PC-3 (cell line): ENCODE results near the gene MYO16.

Source experiments
- EZH2 ChIP-seq: fragments of 300-600 bp; sonication (generic); IDR thresholded peaks from one replicate; pipeline ENCODE4 v1.6.1; 2017; ENCODE audit warnings: antibody characterized with exemption, mild to moderate bottlenecking, low read length; ENCODE audit not compliant: unreplicated experiment
- TF ChIP-seq, protein P1 (sequence below): fragments of 300-600 bp; sonication (generic); conservative IDR thresholded peaks from 2 replicates; pipeline ENCODE4 v1.5.1; 2017; ENCODE audit warnings: antibody characterized with exemption, low read depth, mild to moderate bottlenecking, low read length

DNA sequence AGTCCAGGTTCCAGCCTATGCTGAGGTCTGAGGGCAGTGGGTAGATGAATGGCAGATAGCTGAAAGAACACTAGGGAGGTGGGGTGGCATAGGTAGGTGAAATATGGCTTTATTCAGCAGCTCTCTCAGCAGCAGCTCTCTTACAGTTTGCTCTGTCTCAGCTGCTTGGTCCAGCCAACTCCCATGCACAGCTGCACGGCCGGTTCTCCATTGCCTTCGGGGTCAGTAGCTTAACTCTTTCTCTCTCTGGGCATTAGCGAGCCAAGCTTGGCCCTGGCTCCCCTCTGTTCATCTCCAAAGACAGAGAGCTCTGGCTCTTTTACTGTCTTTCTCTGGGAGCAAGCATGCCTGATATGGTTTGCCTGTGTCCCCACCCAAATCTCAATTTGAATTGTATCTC is 151.9 kb downstream of the MYO16 start:
- TF ChIP-seq, protein P1, sequence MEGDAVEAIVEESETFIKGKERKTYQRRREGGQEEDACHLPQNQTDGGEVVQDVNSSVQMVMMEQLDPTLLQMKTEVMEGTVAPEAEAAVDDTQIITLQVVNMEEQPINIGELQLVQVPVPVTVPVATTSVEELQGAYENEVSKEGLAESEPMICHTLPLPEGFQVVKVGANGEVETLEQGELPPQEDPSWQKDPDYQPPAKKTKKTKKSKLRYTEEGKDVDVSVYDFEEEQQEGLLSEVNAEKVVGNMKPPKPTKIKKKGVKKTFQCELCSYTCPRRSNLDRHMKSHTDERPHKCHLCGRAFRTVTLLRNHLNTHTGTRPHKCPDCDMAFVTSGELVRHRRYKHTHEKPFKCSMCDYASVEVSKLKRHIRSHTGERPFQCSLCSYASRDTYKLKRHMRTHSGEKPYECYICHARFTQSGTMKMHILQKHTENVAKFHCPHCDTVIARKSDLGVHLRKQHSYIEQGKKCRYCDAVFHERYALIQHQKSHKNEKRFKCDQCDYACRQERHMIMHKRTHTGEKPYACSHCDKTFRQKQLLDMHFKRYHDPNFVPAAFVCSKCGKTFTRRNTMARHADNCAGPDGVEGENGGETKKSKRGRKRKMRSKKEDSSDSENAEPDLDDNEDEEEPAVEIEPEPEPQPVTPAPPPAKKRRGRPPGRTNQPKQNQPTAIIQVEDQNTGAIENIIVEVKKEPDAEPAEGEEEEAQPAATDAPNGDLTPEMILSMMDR = no peak
- no peak for TF ChIP-seq EZH2
